GM12892 (cell line): ENCODE measurements around the gene ZFYVE21.

ENCODE experiments used
- POLR2A ChIP-seq: IDR thresholded peaks from 2 replicates; pipeline ENCODE4 v1.6.1; 2011; ENCODE audit warnings: low read depth, low read length, control low read depth
- POLR2AphosphoS5 ChIP-seq: IDR thresholded peaks from 2 replicates; pipeline ENCODE4 v1.6.1; 2011; ENCODE audit warnings: low read depth, low read length, control low read depth
- TAF1 ChIP-seq: IDR thresholded peaks from 2 replicates; pipeline ENCODE4 v1.6.1; 2011; ENCODE audit warnings: low read depth, mild to moderate bottlenecking, control low read depth, low read length, borderline replicate concordance

- TF ChIP-seq POLR2A (no peak), POLR2AphosphoS5 (no peak), TAF1 (no peak)
Measured at GRCh38 chr14:103716899-103717411, 1.3 kb downstream of the ZFYVE21 start.
